Astrocyte of the spinal cord (primary cell): Measurements from ENCODE around the gene ACMSD.

Experiments
- DNase-seq: peaks from one replicate; pipeline ENCODE4 v3.0.0; 2011; ENCODE audit warnings: low read depth, low spot score
- H3K4me3 ChIP-seq: 2 replicates; pipeline ENCODE4 v1.5.1; 2011; ENCODE audit warnings: low read depth, mild to moderate bottlenecking, low read length, moderate library complexity
- in situ Hi-C: cut with HindIII; loops from 2 replicates; pipeline ENCODE4 v1.10.0; 2017; ENCODE audit warnings: low sequenced_read_pairs
- TF ChIP-seq, protein P1 (sequence below): IDR thresholded peaks from 2 replicates; pipeline ENCODE4 v1.5.1; 2012; ENCODE audit warnings: low read depth, mild to moderate bottlenecking, low read length, inconsistent platforms

ACMSD gene

DNA sequence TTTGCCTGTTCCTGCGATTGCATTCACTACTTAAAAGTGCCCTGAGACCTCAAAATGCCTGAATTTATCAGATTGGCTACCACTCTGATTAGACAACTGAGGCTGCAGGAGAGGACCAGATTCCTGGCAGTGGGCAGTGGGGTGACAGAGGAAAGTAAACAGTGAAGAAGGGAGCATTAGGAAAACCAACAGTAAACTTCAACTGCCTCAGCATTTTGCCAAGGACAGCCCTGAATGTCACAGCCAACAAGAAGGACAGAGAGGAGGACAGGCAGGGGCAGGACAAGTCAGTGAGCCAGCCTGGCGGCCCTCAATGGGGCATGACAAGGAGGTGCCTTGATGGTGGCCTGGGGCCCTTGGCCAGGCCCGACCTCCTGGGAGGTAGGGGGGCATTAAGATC lies 24.3 kb downstream of the ACMSD start:
- H3K4me3 ChIP-seq: no peak overlapping the region
- in situ Hi-C loops: no loop called here
- DNase-seq: no peak
- TF ChIP-seq, protein P1, sequence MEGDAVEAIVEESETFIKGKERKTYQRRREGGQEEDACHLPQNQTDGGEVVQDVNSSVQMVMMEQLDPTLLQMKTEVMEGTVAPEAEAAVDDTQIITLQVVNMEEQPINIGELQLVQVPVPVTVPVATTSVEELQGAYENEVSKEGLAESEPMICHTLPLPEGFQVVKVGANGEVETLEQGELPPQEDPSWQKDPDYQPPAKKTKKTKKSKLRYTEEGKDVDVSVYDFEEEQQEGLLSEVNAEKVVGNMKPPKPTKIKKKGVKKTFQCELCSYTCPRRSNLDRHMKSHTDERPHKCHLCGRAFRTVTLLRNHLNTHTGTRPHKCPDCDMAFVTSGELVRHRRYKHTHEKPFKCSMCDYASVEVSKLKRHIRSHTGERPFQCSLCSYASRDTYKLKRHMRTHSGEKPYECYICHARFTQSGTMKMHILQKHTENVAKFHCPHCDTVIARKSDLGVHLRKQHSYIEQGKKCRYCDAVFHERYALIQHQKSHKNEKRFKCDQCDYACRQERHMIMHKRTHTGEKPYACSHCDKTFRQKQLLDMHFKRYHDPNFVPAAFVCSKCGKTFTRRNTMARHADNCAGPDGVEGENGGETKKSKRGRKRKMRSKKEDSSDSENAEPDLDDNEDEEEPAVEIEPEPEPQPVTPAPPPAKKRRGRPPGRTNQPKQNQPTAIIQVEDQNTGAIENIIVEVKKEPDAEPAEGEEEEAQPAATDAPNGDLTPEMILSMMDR: no peak

DNA sequence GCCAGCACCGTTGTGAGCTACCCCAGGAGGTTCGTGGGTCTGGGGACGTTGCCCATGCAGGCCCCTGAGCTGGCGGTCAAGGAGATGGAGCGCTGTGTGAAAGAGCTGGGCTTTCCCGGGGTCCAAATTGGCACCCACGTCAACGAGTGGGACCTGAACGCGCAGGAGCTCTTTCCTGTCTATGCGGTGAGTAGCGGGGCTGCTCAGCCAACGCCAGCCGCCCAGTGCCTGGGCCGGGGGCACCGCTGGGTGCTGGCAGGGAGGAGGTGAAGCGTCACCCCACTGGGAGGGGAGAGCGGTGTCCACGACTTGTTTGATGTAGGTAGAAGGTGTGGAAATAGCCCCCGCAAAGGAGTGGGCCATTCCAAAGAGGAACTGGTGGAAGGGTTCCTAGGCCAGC lies 25.0 kb downstream of the ACMSD start:
- in situ Hi-C loops: no loop called here
- no peak overlapping the region for H3K4me3 ChIP-seq
- TF ChIP-seq, protein P1: no peak
- DNase-seq: no peak

DNA sequence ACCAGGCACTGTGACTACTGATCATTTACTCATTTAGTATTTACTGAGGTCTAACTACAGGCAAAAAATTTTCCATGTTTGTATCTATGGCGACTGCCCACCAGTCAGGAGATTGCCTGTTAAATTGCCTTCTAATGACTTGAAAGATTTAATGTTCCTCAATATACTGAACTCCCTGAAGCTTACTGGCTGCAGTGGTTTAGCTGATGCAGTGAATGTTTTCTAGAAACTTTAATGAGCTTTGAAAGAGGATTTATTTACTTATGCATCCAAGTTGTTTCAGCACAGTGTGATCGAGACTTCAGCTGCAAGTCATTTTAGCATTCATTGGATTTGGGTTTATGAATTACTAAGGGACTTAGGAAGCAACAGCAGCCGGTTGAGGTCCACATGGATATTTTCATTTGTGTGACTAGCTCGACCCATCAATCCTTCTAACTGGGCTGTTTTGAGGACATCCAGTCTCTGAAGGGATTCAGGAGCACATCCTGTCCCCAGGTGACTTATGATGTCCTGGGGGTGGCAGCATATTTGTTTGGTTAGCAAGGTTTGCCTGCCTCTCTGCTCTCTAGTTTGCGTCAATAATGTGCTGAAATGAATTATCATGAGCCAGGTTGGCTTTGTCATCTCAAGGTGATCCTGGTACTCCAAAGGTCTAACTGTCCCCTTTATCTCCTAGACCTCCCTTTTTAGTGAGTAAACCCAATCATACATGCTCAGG lies 26.8 kb downstream of the ACMSD start:
- no peak for DNase-seq
- in situ Hi-C loops: no loop called here
- TF ChIP-seq, protein P1: no peak
- no peak overlapping the region for H3K4me3 ChIP-seq

DNA sequence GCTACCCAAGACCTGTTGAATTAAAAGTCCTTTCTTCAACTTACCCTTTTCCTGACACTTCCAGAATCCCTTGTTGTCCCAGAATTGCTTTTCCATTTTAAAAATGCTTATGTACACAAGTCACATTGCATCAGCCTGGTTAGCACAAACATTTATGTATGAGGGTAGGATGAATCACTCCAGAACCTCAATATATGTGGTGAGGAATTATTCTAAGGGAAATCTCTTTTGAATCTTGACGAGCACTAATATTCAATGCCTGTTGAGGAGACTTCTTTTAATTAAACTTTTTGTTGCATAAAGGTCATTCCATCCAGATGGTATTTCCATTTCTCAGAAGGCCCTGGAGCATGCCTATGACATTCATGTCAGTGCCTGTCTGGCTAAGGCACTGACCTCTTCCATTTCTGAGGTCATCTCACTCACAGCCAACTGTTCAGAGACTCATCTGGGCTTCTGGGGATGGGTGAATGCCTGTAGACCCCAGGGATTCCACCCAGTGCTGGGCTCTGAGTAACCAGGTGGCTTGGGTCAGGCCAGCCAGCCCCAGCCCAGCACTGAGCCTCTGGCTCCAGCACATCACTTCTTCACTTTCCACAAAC lies 28.2 kb downstream of the ACMSD start:
- H3K4me3 ChIP-seq: no peak overlapping the region
- TF ChIP-seq, protein P1: no peak
- in situ Hi-C loops: no loop called here
- DNase-seq: peak; percentile 64

DNA sequence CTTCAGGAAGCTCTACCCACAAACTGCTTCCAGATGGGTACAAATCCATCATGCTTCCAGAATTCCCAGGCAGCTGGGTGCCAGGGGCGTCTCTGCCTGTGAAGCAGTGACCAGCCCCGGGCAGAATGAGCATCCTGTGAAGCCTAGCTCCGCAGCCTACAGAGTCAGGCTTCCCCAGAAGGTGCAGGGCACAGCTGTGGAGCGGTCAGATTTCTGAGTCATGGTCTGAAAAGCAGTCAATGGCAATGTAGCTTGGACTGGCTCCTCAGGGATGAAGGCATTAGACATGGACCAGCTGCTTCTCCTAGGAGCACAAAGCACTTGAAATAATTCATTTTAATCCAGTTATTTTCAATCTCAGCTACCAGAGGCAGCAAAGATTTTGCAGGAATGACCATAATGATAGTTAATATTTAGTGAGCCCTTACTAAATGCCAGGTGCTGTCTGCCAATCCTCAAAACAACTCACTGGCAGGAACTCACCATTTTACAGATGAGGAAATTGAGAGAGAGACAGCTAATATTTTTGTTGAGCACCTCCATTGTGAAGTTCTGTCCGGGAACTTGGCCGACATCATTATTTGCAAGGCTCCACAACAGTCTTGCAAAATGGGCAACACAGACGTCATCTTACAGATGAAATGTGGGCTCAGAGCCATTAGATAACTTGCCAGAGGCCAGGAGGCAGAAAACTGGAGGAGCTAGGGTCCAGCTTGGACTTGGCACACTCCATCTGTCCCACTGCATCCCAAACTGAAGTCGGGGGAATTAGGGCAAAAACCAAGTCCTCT lies 31.7 kb downstream of the ACMSD start:
- in situ Hi-C loops: no loop called here
- DNase-seq: no peak
- TF ChIP-seq, protein P1: no peak
- no peak overlapping the region for H3K4me3 ChIP-seq

DNA sequence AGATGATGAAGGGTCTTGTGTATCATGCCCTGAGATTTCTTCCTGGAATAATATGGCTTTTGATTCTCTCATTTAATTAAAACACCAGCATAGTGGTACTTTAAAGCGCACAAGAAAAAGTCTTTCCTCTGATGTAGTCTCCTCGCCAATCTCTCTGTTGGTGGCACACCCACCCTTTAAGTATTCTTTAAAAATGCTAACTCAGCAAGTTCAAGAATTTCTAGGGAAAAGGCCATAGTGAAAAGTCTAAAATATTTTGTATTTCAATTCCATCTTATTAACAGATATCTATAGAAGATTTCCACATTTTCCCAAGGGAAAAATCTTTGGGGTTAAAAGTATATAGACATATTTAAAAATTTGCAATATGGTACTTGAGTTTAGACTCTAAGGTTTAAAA lies 34.7 kb downstream of the ACMSD start:
- H3K4me3 ChIP-seq: no peak overlapping the region
- TF ChIP-seq, protein P1: no peak
- in situ Hi-C loops: no loop called here
- DNase-seq: no peak
